Activated CD8-positive, alpha-beta T cell treated with anti-CD3 and anti-CD28 coated beads for 36 hours (primary cell): Measurements from ENCODE around the gene AMBP. TPM values are rescaled to one million over a fixed set of nuclear protein-coding genes. Genes with fewer than 3 reads are reported as not detected.

ENCODE experiments used
- ATAC-seq: fragments of 200-7000 bp; cut with Tn5 transposase; one replicate; pipeline ENCODE4 v1.10.0; 2021; ENCODE audit warnings: mild to moderate bottlenecking, moderate library complexity
- CTCF ChIA-PET: fragments of 350-600 bp; sonication (Branson Sonifier 250); formaldehyde crosslinking; loops from one replicate; lab custom pipeline; 2021; ENCODE audit warnings: antibody characterized with exemption; lab: Charles Lee
- POLR2A ChIA-PET: fragments of 350-600 bp; sonication (Branson Sonifier 250); formaldehyde crosslinking; loops from one replicate; lab custom pipeline; 2021; ENCODE audit warnings: antibody characterized with exemption; lab: Charles Lee
- DNase-seq: peaks from one replicate; pipeline ENCODE4 v3.0.0-alpha.2; 2020
- H3K27ac Mint-ChIP-seq: one replicate; pipeline ENCODE4 v1.8.0; 2021; ENCODE audit warnings: mild to moderate bottlenecking, mixed read lengths
- H3K27me3 Mint-ChIP-seq: one replicate; pipeline ENCODE4 v1.8.0; 2021; ENCODE audit warnings: mixed read lengths
- H3K36me3 Mint-ChIP-seq: one replicate; pipeline ENCODE4 v1.8.0; 2021; ENCODE audit warnings: low read depth, mixed read lengths
- H3K4me1 Mint-ChIP-seq: one replicate; pipeline ENCODE4 v1.8.0; 2021; ENCODE audit warnings: low read depth, mixed read lengths
- H3K4me3 Mint-ChIP-seq: one replicate; pipeline ENCODE4 v1.8.0; 2021; ENCODE audit warnings: mild to moderate bottlenecking, moderate library complexity, mixed read lengths
- H3K9me3 Mint-ChIP-seq: one replicate; pipeline ENCODE4 v1.8.0; 2021; ENCODE audit warnings: mixed read lengths
- intact Hi-C: fragments of 100-400 bp; cut with micrococcal nuclease; formaldehyde crosslinking; loops from one replicate; pipeline ENCODE4 v1.10.0; 2022
- total RNA-seq, 2 experiments: library from RNA; stranded (reverse); gene quantifications; one replicate each; pipeline ENCODE4 v1.2.3, GENCODE V29; 2021
- TF ChIP-seq, protein P1 (sequence below): fragments of 200-600 bp; IDR thresholded peaks from one replicate; pipeline ENCODE4 v1.8.0; 2022; ENCODE audit warnings: antibody characterized with exemption, mild to moderate bottlenecking

AMBP gene
- total RNA-seq, 2 experiments from 2014 or later, result not detected

DNA sequence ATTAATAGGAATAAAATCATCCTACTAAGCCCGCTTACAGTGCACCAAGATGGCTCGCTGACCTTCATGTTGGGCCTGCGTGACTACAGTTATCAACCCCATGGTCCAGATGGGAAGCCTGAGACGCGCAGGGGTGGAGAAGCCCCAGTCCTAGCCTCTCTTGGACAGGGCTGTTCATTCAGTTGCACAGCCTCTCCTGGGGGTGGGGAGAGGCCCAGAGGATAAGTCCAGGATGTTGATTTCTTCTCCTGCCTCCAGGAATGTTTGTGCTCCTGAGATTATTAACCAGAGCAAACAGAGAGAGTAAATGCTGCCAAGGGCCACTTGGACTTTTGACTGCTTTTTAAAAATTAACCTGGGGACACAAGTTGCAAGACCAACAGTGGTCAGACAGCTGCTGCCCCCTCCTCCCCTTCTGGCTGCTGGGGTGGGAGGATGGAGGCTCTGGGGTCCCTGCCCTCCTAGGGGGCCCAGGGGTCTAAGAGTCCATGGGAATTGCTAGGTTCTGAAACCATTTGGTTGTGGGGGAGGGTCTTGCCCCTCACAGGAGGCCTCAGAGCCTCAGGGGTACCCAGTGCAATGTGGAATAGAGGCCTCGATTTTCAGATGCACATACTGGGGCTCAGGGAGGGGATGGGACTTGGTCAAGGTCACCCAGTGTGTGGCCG lies 2.8 kb upstream of the AMBP start:
- ChIA-PET POLR2A (no interaction called here), CTCF (interaction anchor here (1.9 to 5.3 kb wide), 3 partner anchors 28 to 210 kb away, joined by 5 to 58 read pairs (median 45); no protein-coding TSS in a partner anchor)
- Mint-ChIP-seq H3K4me3 (no peak overlapping the region), H3K27me3 (no peaks in the 10 kb centered on the region), H3K27ac (no peak overlapping the region), H3K9me3 (no peaks in the 10 kb centered on the region), H3K36me3 (no peaks in the 10 kb centered on the region), H3K4me1 (no peaks in the 10 kb centered on the region)
- TF ChIP-seq, protein P1, sequence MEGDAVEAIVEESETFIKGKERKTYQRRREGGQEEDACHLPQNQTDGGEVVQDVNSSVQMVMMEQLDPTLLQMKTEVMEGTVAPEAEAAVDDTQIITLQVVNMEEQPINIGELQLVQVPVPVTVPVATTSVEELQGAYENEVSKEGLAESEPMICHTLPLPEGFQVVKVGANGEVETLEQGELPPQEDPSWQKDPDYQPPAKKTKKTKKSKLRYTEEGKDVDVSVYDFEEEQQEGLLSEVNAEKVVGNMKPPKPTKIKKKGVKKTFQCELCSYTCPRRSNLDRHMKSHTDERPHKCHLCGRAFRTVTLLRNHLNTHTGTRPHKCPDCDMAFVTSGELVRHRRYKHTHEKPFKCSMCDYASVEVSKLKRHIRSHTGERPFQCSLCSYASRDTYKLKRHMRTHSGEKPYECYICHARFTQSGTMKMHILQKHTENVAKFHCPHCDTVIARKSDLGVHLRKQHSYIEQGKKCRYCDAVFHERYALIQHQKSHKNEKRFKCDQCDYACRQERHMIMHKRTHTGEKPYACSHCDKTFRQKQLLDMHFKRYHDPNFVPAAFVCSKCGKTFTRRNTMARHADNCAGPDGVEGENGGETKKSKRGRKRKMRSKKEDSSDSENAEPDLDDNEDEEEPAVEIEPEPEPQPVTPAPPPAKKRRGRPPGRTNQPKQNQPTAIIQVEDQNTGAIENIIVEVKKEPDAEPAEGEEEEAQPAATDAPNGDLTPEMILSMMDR, result no peak
- ATAC-seq, result no peak
- no peak for DNase-seq
- intact Hi-C loops, result loop anchor here (5.0 kb wide), 1 partner anchor 211 kb away; no protein-coding TSS in a partner anchor

GRCh38 chr9:114080195-114080772 lies 2.2 kb upstream of the AMBP start:
- ChIA-PET POLR2A (no interaction called here), CTCF (interaction anchor here (2.3 kb wide), 1 partner anchor 211 kb away, joined by 14 read pairs; no protein-coding TSS in a partner anchor)
- no peaks in the 10 kb centered on the region for H3K9me3 Mint-ChIP-seq
- intact Hi-C loops, result loop anchor here (5.0 kb wide), 1 partner anchor 212 kb away; no protein-coding TSS in a partner anchor
- no peak overlapping the region for H3K27ac Mint-ChIP-seq
- H3K27me3 Mint-ChIP-seq, result peaks cover 2% of the 10 kb centered on the region
- no peak for ATAC-seq
- DNase-seq, result no peak
- H3K4me1 Mint-ChIP-seq, result no peaks in the 10 kb centered on the region
- no peaks in the 10 kb centered on the region for H3K36me3 Mint-ChIP-seq
- TF ChIP-seq, protein P1, result no peak
- no peak overlapping the region for H3K4me3 Mint-ChIP-seq

DNA sequence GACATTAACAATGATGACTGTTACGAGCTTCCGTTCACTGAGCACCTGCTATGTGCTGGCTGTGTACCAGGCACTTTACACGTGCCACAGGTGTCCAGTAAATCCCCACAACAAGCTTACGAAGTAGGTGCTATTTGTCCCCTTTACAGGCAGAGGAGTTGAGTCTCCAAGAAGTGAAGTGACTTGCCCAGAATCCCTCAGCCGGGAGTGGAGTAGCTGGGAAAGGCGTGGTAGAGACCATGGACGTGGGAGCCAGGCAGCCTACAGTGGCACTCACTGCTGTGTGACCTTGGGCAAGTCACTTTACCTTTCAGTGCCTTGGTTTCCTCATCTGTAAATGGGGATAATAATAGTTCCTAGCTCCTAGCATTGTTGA lies 669 bp upstream of the AMBP start:
- H3K27me3 Mint-ChIP-seq, result peaks cover 2% of the 10 kb centered on the region
- ATAC-seq, result no peak
- H3K27ac Mint-ChIP-seq, result no peak overlapping the region
- no peaks in the 10 kb centered on the region for H3K36me3 Mint-ChIP-seq
- ChIA-PET POLR2A (no interaction called here), CTCF (interaction anchor here (2.3 kb wide), 1 partner anchor 212 kb away, joined by 14 read pairs; no protein-coding TSS in a partner anchor)
- H3K4me3 Mint-ChIP-seq, result no peak overlapping the region
- TF ChIP-seq, protein P1, result no peak
- no peaks in the 10 kb centered on the region for H3K4me1 Mint-ChIP-seq
- DNase-seq, result no peak
- no peaks in the 10 kb centered on the region for H3K9me3 Mint-ChIP-seq
- intact Hi-C loops, result no loop called here

GRCh38 chr9:114077162-114077837 lies 800 bp downstream of the AMBP start:
- intact Hi-C loops, result no loop called here
- ChIA-PET CTCF (interaction anchor here (0.8 to 3.1 kb wide), 3 partner anchors 30 to 214 kb away, joined by 3 to 10 read pairs (median 3); no protein-coding TSS in a partner anchor), POLR2A (no interaction called here)
- Mint-ChIP-seq H3K4me1 (no peaks in the 10 kb centered on the region), H3K9me3 (no peaks in the 10 kb centered on the region), H3K4me3 (no peak overlapping the region), H3K27ac (no peak overlapping the region), H3K36me3 (no peaks in the 10 kb centered on the region), H3K27me3 (peaks cover 2% of the 10 kb centered on the region)
- TF ChIP-seq, protein P1, result no peak
- ATAC-seq (no peak), DNase-seq (no peak)
